HG02970 (cell line): ENCODE results near the gene STN1.

ENCODE experiments used
- ATAC-seq: cut with Tn5 transposase; IDR thresholded peaks from one replicate; pipeline ENCODE4 v1.9.1; 2021; ENCODE audit warnings: mild to moderate bottlenecking, moderate library complexity, moderate number of reproducible peaks; ENCODE audit not compliant: unreplicated experiment, low FRiP score

Gene STN1

GRCh38 chr10:103895411-103896186 lies 22.4 kb downstream of the STN1 start:
- ATAC-seq, result no peak

GRCh38 chr10:103894441-103894864 lies 23.5 kb downstream of the STN1 start:
- no peak for ATAC-seq

- no peak for ATAC-seq
These were observed 24.2 kb downstream of the STN1 start for GRCh38 chr10:103893817-103894216.

GRCh38 chr10:103892181-103892580 lies 25.8 kb downstream of the STN1 start:
- ATAC-seq, result no peak

GRCh38 chr10:103890688-103891087 lies 27.3 kb downstream of the STN1 start:
- no peak for ATAC-seq

DNA sequence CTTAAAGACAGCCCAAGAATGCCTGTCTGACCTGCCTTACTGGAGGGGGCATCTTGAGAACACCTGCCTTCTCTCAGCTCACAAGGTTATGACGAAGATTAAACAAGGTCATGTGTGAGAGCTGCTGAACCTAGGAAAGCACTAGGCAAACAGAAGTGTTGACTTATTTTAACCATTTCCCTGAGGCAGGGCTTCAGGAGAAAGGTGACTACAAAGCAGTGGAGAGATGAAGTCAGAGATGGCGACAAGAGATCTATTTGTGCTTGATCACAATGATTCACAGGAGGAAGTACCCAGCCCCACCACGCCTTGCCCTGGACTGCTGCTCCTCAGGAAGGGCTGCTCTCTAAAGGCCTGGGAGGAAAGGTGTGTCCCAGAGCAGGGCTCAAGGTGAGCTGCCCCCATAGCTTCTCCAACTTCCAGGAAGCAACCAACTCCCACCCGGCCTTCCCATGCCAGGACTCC lies 27.8 kb downstream of the STN1 start:
- ATAC-seq, result no peak

GRCh38 chr10:103889121-103889720 lies 28.8 kb downstream of the STN1 start:
- no peak for ATAC-seq

GRCh38 chr10:103888113-103888841 lies 29.7 kb downstream of the STN1 start:
- no peak for ATAC-seq

DNA sequence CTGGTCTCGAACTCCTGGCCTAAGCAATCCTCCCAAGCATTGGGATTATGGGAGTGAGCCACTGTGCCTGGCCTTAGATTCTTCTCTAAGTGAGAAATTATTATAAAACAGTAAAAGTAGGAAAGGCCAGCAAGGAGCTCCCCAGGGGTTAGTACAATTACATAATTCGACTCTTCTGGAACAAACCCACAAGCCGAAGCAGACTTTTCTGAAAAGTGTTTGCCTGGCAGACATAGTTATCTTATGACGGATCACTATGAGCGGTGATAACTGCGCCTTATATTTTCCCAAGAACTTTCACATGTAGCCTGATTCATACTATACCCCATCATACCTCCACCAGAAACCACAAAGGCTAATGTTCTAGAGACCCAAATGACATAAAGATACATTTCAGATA lies 32.4 kb downstream of the STN1 start:
- no peak for ATAC-seq

DNA sequence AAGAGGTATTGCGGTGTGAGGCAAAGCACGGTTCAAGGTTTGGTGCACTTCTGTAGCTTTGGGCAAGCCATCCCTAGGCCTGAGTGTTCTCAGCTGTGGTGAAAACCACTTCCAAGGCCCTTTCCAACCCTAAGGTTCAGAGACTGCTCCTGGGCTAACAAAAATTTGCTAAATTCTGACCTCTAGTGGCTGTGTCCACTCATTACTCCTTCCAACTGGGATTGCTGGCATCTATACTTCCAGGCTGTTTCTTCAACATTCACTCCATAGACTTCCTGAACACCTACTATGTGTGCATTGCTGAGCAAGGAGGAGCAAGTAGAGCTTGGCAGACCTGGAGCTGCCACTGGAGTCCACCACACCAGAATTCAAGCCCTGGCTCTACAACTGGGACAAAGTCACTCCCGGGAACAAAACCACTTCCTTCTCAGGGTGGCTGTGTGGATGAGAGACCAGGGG lies 33.3 kb downstream of the STN1 start:
- no peak for ATAC-seq

GRCh38 chr10:103882285-103883007 lies 35.5 kb downstream of the STN1 start:
- ATAC-seq, result no peak

- ATAC-seq, result no peak
These were observed 36.3 kb downstream of the STN1 start for GRCh38 chr10:103881416-103882284.

DNA sequence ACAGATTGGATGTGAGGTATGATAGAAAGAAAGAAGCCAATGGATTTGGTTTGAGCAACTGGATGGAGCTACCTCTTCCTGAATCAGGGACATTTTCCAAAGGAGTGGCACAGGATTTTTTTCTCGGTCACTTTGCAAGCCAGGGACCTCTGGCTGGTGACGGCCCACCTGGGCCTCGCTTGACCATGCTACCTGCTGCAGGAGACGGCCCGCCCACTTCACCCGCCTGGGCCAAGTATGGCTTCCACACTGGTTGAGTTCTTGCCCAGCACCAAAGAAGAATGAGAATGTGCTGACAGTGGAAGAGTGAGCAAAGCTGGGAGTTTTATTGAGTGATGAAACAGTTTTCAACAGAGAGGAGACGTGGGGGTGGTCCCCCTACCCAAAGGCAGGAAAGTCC lies 38.2 kb downstream of the STN1 start:
- ATAC-seq, result no peak

- no peak for ATAC-seq
These were observed 38.6 kb downstream of the STN1 start for GRCh38 chr10:103879409-103879808.

DNA sequence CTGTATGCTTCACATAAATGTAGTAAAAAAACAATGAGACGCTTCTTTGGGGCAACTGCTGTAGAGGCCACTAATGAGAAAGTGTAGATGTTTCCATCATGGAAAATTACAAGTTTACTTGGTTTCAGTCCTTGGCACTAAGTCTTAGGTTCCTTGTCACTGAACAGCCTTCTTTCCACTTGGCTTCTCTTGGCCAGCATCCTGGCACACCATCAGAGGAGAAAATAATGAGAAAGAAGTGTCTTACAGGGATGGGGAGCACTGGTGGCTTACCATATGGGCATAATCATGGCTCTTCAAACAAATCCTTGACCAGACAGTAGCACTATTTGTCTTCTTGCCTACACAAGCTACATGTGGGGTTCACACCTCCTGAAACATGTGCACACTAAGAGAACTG lies 40.1 kb downstream of the STN1 start:
- no peak for ATAC-seq

- no peak for ATAC-seq
These were observed 41.8 kb downstream of the STN1 start for GRCh38 chr10:103876155-103876554.

DNA sequence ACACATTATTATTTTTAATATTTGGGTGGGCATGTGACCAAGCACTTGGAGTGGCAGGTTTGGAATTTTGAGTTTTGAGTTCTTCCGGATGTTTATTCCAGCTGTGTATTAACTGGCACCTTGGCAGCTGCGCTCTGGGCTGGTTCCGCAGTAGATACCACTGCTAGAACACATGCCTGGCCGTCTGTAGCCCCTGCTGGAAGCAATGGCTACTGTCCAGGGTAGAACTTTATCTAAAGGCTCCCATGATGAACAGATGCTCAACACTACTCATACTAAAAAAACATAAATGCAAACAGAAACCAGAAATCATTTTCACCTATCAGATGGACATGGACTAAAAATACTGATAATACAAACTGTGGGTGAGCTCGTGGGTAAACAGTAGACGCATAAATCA lies 43.3 kb downstream of the STN1 start:
- ATAC-seq, result no peak

DNA sequence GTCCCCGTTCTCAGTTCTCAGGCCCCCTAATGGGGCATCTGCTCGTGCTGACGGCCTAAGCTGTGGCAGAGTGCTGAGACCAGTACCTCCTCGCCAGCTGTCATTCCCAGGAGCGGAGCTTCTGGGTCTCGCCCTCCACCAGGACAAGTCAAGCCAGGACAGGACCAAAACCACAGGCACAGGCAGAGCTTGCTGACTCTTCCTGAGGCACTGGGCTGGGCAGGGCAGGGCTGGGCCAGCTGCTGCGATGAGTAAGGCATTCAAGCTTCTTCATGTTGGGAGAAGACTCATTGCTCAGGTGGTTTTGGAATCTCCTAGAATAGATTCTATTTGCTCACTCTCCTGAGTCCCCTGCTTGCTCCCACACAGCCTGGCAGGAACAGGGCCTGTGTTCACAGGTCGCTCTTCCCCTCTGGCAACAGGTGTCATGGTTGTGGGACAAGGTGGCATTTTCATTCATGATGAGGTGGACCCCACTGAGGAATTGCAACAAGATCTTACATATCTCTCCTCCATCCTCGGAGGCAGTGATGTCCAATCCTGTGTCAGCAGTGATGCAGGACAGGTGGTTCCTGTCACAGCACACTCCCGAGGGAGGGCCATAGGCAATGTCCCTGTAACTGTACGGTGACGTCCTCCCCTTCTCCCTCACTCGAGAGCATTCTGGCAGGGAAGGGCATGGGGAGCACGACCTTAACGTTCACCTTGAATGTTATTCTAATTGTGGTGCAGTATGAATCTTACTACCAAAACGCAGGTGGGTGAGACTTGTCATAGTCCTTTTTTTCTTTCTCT lies 45.6 kb downstream of the STN1 start:
- ATAC-seq, result no peak

- no peak for ATAC-seq
These were observed 47.0 kb downstream of the STN1 start for GRCh38 chr10:103871006-103871405.
